Measurements from ENCODE around the gene AGBL4.
"Not testable (repeated sequence)": the region's sequence is repeated elsewhere in the genome, so short reads cannot be mapped to it uniquely, and the experiment has no call there.

Gene AGBL4

GRCh38 chr1:50023292-50024159 lies at the start of gene AGBL4:
AGBL4 (minus strand) TSS chr1:50023954.
- peak; percentile 89 to 92 for DNase-seq

- DNase-seq, result no peak
These were observed 43.1 kb upstream of the AGBL4 start for GRCh38 chr1:50066806-50067205.

GRCh38 chr1:50060279-50060678 lies 36.5 kb upstream of the AGBL4 start:
- no peak for DNase-seq

- no peak for DNase-seq
These were observed 25.0 kb upstream of the AGBL4 start for GRCh38 chr1:50048791-50049190.

GRCh38 chr1:50047916-50048694 lies 24.4 kb upstream of the AGBL4 start:
- DNase-seq, result no peak

- DNase-seq, result no peak
These were observed 14.6 kb upstream of the AGBL4 start for GRCh38 chr1:50038237-50038809.

GRCh38 chr1:50027794-50028193 lies 4.0 kb upstream of the AGBL4 start:
- DNase-seq, result no peak

GRCh38 chr1:49995734-49996133 lies 28.0 kb downstream of the AGBL4 start:
- no peak for DNase-seq

GRCh38 chr1:49971088-49971487 lies 52.7 kb downstream of the AGBL4 start:
- DNase-seq, result no peak

GRCh38 chr1:49951385-49951784 lies 72.4 kb downstream of the AGBL4 start:
- no peak for DNase-seq

- DNase-seq, result not testable (repeated sequence)
These were observed 108.5 kb downstream of the AGBL4 start for GRCh38 chr1:49915301-49915700.

GRCh38 chr1:49906365-49906764 lies 117.4 kb downstream of the AGBL4 start:
- no peak for DNase-seq

- DNase-seq, result no peak
These were observed 159.2 kb downstream of the AGBL4 start for GRCh38 chr1:49864581-49864980.

- peak; percentile 73 to 92 for DNase-seq
These were observed 169.0 kb downstream of the AGBL4 start for GRCh38 chr1:49854741-49855140.

GRCh38 chr1:49842596-49842995 lies 181.2 kb downstream of the AGBL4 start:
- no peak for DNase-seq

GRCh38 chr1:49841767-49842166 lies 182.0 kb downstream of the AGBL4 start:
- no peak for DNase-seq

GRCh38 chr1:49824261-49824660 lies 199.5 kb downstream of the AGBL4 start:
- DNase-seq, result no peak

- no peak for DNase-seq
These were observed 206.1 kb downstream of the AGBL4 start for GRCh38 chr1:49817681-49818080.

GRCh38 chr1:49787013-49787412 lies 236.7 kb downstream of the AGBL4 start:
- not testable (repeated sequence) for DNase-seq

- DNase-seq, result peak; percentile 9 to 49
These were observed 258.7 kb downstream of the AGBL4 start for GRCh38 chr1:49765034-49765433.

- not testable (repeated sequence) for DNase-seq
These were observed 285.6 kb downstream of the AGBL4 start for GRCh38 chr1:49738118-49738517.

GRCh38 chr1:49728377-49728776 lies 295.4 kb downstream of the AGBL4 start:
- DNase-seq, result no peak

GRCh38 chr1:49723662-49724061 lies 300.1 kb downstream of the AGBL4 start:
- DNase-seq, result no peak
